Measurements from ENCODE around the gene LDLRAD4.

LDLRAD4 gene

GRCh38 chr18:13218368-13218991 is at the start of gene LDLRAD4:
Gene LDLRAD4, plus strand, starts transcription at chr18:13218760.
- peak; percentile 49 for DNase-seq

DNA sequence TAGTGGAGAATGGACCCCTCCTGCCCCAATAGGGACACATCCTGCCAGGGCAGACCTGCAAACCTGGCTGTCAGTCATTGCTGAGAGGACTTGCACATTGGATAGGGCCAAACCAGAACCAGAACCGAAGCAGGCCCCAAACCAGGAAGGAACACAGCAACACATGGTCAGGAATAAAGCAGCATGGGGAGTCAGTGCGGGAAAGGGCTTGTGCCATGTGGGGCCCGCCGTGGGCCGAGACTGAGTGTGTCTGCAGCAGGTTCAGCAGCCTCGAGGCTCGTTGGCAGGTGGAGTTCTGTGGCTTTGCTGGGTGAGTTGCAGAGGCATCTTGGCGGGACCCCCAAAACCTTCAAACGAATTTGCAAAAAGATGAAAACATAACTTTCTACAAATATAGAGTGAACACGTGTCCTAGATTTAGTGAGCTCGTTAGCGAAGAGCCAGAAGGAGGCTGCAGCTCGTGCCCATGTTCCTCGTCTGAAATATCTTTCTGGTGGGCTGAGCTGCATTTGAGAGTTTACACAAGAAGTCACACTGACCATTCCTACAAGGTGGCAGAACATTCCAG is 44.9 kb upstream of the LDLRAD4 start:
- no peak for DNase-seq

DNA sequence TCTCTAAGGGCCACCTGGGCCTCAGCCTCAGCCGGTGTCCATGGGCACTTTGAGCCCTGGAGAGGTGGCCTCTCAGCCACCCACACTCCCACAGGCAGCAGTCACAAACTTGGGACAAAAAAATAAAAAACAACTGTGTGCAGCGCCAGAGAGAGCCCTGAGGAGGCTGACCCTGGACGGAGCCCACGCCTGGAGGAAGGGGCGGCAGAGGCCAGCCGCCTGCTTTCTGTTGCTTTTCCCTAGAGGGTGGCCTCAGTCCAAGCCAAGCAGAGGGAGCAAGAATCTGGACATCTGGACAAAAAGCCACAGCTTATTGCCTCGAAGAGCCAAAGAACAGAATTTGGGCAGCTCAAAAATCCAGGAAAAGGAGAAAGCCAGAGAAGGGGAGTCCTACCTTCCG is 43.3 kb upstream of the LDLRAD4 start:
- DNase-seq: no peak

- DNase-seq: no peak
Observed at GRCh38 chr18:13175754-13176210, 42.8 kb upstream of the LDLRAD4 start.

DNA sequence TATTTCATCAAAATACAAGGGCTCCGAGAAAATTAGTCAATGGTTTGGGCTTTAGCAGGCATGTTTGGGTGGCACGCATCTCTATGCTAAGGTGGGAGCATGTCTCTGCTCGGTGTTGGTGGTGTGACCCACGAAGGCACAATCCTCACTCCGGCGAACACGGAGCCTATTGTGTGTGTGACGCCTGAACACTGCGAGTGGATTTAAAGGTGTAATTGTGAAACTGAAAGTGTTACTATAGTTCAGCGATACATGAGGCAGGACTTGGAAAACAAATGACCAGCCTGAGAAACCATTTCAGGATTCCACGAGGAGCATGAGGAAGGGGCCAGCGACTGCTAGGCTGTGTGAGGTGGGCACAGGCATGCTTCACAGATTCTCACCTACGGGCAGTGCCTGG is 41.7 kb upstream of the LDLRAD4 start:
- DNase-seq: no peak

GRCh38 chr18:13178197-13178596 is 40.4 kb upstream of the LDLRAD4 start:
- DNase-seq: no peak

GRCh38 chr18:13178976-13179375 is 39.6 kb upstream of the LDLRAD4 start:
- peak; percentile 40 for DNase-seq

DNA sequence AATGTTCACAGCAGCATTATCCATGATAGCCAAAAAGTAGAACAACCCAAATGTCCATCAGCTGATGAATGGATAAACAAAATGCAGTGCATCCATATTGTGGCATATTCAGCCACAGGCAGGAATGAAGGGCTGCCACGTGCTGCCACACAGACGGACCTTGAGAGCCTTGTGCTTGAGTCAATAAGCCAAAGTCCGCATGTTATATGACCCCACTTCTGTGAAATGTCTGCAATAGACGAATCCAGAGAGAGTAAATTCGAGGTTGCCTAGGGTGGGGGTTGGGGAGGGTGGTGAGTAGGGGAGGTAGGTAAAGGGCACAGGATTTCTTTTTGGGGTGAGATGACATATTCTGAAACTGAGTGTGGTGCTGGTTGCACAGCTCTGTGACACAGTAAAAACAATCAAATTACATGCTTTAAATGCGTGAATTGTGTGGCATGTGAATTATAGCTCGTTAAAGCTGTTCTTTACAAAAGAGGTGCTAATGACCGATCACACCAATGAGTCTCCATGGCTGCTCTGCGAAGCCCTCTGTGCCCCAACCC is 38.9 kb upstream of the LDLRAD4 start:
- DNase-seq: no peak

DNA sequence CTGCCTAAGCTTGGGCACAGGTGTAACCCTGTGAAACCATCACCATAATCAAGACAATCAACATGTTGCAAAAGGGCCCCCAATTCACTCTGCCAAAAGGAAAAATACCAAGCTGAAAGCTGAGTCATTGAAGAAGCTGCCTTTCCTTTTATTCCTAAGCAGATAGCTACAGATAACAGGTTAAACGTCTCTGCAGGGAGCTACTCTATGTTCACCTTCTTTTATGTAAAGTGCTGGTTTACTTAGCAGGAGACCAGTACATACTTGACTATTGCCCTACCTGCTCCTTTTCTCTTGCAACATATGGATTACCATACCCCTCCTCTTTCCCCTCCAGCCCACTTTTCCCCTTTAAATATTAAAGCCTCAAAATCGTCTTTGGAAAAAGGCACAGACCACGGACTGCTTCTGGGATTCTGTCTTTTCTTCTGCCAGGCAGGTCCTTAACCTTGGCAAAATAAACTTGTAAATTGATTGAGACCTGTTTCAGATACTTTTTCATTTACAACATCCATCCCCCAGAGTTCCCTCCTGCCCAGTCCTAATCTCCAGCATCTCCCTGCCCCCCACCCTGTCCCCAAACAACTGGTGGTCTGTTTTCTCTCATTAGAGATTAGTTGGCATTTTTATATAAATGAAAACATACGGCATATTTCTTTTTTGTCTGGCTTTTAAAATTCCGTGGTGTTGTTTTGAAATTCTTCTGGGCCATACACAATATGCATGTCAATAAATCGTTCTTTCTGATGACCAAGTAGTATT is 37.8 kb upstream of the LDLRAD4 start:
- no peak for DNase-seq

GRCh38 chr18:13181765-13182164 is 36.8 kb upstream of the LDLRAD4 start:
- DNase-seq: no peak

GRCh38 chr18:13183359-13183758 is 35.2 kb upstream of the LDLRAD4 start:
- no peak for DNase-seq

DNA sequence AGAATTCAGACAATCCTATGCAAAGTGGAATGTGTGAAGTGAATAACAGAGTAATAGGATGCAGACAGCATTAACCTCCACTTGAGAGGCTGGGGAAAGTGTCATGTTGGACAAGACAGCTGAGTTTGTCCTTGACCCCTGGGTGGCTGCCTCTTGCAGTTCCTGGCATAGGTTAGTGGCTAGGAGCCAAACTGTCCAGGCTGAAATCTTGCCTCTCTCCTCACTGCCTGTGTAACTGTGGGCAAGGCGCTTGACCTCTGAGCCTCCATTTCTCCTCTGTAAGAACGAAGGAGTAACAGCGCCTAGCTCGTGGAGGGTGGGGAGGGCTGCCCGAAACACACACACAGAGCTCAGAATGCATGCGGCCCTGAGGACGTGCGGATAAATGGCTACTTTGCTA is 34.8 kb upstream of the LDLRAD4 start:
- no peak for DNase-seq

GRCh38 chr18:13184396-13184795 is 34.2 kb upstream of the LDLRAD4 start:
- DNase-seq: no peak

DNA sequence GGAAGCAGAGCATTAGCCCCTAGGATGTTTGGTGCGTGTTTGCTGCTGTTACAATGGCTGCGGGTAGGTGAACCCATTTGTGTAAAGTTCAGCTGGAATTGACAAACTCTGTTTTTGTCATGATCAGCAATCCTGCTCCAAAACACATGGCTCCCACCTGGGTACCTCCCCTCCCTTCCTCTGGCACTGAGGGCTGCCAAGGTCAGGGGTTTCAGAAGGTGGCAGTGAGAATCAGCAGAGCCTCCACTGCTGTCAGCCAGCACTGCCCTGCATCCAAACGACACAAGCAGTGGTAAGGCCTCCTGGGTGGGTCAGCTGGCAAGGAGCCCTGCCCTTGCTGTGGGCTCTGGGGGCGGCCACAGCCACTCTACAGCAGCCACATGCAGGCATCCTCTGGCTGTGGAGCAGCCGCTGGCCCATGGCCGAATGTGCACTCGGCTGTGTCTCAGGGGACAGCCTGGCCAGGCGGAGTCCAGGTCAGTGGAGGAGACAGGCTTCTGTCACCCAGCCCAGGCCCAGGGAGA is 32.8 kb upstream of the LDLRAD4 start:
- no peak for DNase-seq

DNA sequence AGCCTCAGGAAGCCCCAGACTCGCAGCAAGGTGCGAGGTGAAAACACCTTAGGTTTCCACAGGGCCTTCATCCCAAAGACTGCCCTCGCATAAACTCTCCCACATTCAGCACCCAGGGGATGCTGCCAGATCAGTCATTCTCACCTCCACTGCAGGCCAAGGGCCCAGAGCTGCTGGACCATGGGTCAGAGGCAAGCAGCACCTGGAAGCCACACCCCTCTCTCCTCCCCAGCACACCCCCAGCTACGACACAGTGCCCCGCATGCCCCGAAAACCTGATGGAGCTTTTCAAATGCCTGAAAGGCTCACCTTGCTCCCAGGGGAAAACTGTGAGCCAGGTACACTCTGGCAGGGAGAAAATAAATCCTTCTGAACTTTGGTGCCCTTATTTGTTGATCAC is 31.9 kb upstream of the LDLRAD4 start:
- no peak for DNase-seq

GRCh38 chr18:13187498-13187897 is 31.1 kb upstream of the LDLRAD4 start:
- no peak for DNase-seq

- no peak for DNase-seq
Observed at GRCh38 chr18:13191031-13191430, 27.5 kb upstream of the LDLRAD4 start.

DNA sequence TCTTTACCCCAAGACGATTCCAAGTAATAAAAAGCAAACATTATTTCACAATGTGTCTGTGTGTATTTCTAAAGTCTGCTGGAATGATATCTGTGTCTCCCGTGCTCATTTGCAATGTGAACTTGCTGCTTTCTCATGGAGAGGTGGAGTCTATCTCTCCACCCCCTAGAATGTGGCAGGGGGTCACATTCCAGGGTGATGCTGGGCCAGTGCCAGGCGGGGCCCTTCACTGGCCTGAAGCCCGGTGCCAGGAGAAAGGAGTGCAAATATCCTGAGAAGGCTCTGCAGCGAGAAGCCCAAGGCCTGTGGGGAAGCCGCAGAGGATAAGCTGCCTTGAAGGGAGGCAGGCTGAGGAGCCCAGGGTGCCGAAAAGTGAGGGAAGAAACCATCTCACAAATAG is 26.8 kb upstream of the LDLRAD4 start:
- DNase-seq: no peak

DNA sequence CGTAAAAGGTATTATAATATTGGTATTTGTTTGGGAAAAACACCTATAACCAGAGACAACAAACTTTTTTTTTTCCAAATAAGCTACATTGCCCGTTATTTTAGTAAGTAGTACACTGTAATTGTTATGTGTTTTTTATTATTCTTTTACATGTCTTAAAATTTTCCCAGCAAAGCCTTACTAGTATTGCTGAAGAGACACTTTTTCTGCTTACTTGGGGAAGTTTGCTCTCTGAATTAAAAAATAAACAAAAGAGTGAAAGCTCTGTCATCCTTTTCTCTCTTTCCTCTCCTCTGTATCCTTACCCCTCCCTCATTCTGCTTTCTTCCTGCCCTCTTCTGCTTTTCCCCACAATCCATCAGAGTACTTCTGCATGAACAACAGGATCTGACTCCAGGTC is 25.6 kb upstream of the LDLRAD4 start:
- no peak for DNase-seq

GRCh38 chr18:13194239-13194638 is 24.3 kb upstream of the LDLRAD4 start:
- DNase-seq: no peak

GRCh38 chr18:13198701-13199100 is 19.9 kb upstream of the LDLRAD4 start:
- no peak for DNase-seq

DNA sequence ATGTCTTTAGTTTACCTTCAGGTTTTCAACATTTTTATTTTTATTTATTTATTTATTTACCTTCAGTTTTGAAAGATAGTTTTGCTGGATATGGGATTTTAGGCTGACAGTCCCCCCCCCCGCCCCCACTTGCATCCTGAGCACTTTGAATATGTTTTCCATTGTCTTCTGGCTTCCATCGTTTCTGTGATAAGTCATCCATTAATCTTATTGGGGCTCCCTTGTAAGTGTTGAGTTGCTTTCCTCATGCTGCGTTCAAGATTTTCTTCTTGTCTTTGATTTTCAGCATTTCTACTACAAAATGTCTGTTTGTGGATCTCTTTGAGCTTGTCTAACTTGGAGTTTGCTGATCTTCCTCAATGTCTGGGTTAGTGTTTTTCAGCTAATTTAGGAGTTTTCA is 19.4 kb upstream of the LDLRAD4 start:
- no peak for DNase-seq

DNA sequence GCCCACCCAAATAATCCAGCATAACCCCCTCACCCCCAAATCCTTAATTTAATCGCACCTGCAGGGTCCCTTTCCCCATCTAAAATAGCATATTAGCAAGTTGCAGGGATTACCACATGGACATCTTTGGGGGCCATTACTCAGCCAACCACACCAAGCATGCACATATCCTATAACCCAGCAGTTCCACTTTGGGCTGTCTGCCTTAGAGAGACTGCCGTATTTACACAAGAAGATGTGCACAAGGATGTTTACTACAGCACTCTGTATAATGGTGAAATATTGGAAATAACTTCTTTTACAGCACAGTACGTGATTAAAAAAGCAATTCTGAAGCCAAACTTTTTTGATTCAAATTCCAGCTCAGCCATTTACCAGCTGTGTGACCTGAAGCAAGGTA is 17.3 kb upstream of the LDLRAD4 start:
- DNase-seq: no peak

DNA sequence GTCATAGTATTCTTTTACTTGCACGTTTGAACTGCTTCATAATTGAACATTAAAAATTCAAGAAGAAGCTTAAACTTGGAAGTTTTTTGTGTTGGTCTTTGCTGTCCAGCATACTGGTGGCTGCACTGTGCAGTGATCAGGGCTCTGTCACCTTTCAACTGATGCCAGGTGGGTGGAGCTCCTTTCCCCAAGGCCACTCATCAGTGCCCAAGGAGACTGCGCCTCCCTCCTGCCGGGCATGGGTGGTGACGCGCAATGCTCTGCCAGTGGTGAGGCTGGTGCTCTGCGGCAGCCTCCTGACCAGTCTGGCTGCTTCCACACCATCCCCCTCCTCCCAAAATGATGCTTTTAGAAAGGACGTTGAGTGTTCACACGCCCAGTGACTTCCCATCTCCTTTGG is 16.0 kb upstream of the LDLRAD4 start:
- no peak for DNase-seq

Measured in hematopoietic multipotent progenitor cell treated with erythropoietin and hydrocortisone succinate and interleukin-3 and kit ligand, for 8 days (in vitro differentiated cells).